ENCODE results near the gene SLC43A3. TPM values are rescaled to one million over a fixed set of nuclear protein-coding genes. Genes with fewer than 3 reads are reported as not detected.
"Not testable (repeated sequence)": the region's sequence is repeated elsewhere in the genome, so short reads cannot be mapped to it uniquely, and the experiment has no call there.

SLC43A3 gene
- polyA plus RNA-seq, 5 donors: 36.9 to 47.7 (median 39.3) TPM

DNA sequence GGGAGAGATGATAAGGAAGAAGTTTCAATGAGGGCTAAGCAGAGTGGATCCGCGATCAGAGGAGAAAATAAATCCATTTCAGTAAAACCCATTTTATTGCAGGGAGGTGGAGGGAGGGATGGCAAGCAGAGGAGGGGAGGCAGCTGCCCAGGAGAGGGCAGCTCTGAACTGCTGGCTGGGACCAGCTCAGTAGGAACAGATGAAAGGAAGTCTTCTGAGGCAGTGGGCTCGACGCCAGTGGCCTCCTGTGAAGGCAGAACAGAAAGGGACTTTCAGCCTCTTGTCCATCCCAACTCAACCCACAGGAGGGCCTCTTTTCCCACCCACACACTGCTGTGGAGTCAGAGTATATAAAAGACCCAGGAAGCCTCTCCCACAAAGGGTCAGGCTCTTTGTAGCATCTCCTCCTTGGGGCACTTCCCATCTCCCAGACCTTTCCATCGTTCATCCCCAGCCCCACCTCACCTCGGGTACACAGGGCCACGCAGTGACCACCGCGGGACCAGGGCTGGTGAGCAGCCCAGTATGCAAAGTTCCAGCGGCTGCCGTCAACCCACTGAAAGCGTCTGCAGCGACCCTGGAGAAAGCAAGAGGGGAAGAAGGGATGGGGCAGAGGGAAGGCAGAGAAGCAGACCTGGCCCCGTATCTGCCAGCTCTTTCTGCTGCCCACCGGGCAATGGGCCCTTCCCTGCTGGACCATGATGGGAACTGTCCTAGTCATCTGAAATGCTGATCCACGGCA, 39.5 kb downstream of the SLC43A3 start:
- no peak for DNase-seq

DNA sequence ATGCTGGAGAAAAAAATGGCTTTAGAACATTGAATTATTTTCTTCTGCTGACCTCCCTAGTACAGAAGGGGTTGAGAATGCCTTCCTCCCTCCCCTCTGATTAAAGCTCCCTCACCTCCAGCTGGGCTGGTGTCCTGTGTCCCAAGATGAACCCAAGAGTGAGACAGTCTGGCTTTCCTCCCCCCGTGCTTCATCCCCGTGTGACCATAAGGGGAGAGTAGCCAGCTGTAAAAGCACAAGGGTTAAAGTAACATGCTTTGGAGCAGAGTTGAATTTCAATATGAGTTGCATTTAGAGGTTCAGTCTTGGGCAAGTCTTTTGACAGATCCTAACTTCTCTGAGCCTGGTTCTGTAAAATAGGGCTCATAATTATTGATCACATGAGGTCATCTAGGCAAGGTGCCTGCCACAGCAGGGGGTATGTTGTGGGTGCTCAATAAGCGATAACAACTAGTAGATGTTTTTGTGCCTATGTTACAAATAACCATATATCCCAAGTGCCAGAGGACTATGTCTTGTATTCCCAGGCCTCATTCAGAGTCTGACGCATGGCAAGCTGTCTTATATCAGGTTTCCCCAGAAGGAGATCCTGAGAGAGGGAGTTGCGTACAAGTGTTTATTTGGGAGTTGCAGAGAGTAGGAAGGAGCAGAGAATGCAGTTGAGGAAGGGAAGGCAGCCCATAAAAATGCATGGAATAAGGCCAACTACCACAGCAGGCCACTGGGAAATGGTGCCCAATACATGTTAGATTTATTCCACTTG, 40.6 kb downstream of the SLC43A3 start:
- DNase-seq: no peak

GRCh38 chr11:57380975-57381374, 45.9 kb downstream of the SLC43A3 start, which contains the start of gene PRG3:
PRG3 (minus strand) TSS chr11:57381150; CDS start chr11:57380708, 442 bp downstream.
- no peak for DNase-seq

DNA sequence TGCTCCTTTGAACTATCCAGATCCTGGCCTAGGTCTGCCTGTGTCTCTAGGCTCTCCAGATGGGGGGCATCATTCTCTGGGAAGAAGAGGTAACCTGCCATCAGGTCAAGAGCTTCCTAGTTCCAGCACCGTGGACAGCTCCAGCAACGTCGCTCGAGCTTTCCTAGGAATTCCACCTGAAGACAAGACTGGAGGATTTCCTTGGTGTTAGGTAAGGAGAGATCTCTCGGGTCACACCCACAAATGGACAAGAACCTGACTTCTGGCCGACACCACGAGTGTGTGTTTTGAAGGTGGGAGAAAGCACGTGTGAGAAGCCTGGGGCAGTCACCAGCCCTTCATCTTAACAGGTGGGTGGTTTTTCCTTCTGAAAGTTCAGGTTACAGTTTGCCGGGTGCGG, 47.2 kb downstream of the SLC43A3 start:
- no peak for DNase-seq

DNA sequence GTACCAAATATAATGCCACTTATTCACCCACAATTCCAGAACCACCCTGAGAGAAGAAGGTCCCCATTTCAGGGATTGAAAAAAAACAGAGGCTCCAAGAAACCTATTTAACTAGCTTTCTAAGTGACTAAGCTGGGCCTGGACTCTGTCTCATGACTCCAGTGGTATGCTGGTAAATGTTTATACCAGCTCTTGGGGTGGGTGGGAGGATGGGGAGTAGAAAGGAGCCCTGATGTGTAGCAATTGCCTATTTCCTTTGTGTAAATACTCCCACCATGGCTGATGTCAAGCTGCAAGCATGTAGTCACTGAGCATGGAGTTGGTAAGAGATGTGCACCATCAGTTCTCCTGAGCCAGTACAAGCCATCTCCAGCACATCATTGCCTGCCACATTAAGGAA, 48.7 kb downstream of the SLC43A3 start:
- DNase-seq: no peak

GRCh38 chr11:57377107-57377506, 49.8 kb downstream of the SLC43A3 start:
- no peak for DNase-seq

DNA sequence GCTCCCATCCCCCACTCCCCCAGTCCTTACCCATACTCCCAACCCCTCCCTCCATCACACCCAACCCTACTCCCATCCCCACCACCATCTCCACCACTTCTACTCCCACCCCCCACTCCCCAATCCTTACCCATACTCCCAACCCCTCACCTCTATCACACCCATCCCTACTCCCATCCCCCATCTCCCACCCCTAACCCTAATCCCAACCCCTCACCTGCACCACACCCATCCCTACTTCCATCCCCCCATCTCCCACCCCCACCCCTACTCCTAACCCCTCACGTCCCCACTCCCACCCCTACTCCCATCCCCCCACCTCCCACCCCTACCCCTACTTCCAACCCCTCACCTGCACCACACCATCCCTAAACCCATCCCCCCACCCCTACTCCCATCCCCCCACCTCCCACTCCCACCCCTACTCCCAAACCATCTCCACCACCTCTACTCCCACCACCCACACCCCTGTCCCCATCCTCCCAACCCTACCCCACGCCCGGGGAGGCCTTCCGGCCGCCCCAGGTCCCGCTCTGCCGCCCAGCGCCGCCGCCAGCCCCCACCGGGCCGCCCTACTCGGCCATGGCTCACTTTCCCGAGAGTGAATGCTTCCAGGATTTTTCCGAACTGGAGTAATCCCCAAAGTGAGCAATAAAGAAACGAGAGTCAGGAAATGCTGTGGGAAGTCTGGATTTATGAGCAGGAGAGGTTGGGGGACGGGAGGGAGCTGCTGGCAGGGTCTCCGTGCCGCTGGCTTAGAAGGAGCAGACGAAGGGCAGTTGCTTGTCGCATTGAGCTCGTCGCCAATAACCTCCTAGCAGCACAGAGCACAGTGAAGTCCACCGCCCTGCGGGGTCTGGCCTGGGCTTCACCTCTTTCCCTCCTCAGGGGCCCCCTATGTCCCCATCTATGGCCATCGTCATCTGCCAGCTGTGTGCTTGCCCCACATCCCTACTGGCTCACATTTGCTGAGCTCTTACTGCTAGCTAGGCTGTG, 50.5 kb downstream of the SLC43A3 start:
- DNase-seq: no peak

DNA sequence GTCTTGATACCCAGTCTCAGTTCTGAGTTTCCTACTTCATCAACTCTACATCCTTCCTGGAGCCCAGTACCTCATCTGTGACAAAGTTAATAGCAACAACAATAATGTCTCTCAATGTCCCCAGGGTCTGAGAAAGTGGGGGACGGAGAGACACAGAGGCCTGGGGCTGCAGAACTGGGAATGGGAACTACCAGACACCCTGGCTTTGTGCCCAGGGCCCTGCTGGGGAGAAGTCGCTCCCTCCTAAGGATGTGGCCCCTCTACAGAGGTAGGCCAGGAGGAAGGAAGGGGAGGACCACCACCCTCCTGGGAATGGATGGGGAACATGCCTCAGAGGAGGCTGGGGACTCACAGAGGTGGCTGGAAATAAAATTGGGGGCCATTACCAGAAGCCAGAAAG, 51.4 kb downstream of the SLC43A3 start:
- no peak for DNase-seq

DNA sequence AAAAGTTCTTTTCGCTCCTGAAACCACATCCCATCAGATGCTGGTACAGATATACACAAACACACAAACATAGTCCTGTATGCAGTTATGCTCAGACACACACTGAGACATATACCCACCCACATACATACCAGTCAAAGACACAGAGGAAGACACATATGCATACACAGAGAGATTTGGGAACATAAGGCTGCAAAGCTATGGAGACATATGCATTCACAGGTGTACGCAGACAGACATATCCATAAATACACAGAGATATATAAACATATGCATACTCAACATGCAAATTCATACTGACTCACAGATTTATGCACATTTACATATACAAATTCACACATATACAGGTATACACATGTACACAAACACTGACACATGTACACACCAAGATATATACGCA, 52.0 kb downstream of the SLC43A3 start:
- DNase-seq: no peak

DNA sequence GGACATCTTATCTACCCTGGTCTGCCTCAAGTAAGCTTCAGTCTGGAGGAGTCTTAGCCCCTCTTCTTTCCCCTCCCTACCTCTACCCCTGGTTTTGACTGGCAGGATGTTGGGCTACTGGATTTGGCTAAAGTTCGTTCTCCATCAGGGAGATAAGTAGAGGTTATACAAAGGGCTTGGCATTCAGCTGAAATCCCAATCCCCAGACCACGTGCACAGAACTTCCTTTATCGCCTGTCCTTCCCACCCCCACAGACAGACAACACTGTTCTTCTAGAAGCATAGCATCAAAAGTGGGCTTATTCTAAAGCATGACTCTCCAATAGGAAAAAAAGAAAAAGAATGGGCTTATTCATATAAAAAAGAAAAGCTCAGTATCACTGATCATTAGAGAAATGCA, 53.8 kb downstream of the SLC43A3 start:
- DNase-seq: no peak

DNA sequence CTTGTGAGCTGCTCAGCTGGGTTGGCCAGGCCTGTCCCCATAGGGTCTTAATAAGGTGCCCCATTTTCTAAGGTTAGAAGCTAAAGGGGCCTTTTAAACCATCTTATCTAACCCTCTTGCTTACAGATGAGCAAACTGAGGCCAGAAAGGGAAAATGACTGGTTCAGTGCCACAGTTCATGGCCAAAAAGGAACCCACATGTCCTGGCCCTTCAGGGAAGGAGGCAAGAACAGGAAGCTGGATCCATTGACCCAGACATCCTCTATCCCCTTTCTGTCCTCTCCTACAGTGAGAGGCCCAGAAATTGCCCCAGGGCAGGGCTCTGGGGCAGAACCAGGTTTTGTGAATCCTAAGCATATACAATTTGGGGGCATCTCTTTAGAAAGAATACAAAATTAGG, 56.0 kb downstream of the SLC43A3 start:
- no peak for DNase-seq

DNA sequence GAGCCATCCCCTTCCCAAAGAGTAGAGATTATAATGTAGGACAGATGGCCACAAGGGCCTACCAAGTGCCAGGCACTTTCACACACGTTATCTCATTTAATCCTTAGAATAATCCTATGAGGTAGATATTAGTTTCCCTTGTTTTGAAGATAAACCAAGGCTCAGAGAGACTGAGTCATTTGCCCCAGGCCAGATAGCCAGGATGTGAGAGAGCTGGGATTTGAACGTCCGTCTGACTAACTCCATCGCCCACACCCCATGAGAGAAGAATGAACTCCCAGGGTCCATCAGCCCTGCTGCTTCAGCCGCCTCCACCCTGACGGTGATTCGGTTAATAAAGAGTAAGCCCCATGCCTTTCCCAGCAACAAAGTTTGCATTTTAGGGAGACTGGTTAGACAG, 56.7 kb downstream of the SLC43A3 start:
- no peak for DNase-seq

DNA sequence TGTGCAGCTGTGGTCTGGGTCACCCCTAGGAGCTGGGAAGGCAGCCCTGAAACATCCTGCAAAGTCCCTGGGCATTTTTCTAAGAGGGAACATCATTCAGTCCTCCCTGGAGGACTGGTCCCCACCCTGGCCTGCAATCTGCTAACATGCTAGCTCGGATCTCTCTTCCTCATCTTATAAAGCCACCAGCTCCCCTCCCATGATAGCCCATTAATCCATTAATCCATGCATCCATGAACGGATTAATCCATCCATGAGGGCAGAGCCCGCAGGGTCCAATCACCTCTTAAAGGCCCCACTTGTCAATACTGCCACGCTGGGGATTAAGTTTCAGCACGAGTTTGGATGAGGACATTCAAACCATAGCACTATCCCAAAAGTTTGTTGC, 58.1 kb downstream of the SLC43A3 start:
- DNase-seq: no peak

GRCh38 chr11:57368106-57368844, 58.6 kb downstream of the SLC43A3 start:
- peak; percentile 31 to 41 for DNase-seq

DNA sequence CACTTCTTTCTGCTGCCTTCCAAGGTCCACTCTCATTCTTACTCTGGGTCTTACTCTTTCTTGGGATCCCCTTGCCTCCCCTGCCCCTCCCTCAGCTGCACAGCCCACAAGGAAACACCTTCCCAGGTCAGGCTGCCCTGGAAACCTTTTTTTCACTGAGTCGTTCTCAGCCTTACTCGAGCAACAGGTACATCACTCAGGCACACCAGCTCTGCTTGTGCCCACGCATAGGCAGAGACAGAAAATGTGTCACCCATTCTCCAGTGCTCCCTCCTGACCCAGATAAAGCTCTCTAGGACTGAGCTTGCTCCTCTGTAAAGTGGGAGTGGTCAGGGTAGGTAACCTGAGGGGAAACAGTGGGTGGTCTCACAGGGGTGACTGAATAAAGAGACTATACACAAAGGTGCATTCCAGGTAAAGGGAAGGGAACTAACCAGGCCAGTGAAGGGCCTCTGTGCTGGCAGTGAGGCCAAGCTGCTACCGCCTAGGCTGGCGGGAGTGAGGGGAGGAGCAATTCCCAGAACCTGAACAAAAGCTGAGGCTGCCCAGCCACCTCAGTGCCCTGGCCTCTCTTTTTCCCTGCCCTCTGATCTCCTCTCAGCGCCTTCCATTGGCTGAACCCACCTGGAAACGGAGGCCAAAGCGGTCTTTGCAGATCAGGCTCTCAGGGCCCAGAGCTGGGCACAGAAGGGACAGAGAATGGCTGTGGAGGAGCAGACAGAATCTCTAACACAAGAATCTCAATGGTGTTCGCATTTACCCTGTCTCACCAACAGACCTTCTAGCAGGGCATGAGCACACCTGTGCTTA, 61.9 kb downstream of the SLC43A3 start:
- no peak for DNase-seq

DNA sequence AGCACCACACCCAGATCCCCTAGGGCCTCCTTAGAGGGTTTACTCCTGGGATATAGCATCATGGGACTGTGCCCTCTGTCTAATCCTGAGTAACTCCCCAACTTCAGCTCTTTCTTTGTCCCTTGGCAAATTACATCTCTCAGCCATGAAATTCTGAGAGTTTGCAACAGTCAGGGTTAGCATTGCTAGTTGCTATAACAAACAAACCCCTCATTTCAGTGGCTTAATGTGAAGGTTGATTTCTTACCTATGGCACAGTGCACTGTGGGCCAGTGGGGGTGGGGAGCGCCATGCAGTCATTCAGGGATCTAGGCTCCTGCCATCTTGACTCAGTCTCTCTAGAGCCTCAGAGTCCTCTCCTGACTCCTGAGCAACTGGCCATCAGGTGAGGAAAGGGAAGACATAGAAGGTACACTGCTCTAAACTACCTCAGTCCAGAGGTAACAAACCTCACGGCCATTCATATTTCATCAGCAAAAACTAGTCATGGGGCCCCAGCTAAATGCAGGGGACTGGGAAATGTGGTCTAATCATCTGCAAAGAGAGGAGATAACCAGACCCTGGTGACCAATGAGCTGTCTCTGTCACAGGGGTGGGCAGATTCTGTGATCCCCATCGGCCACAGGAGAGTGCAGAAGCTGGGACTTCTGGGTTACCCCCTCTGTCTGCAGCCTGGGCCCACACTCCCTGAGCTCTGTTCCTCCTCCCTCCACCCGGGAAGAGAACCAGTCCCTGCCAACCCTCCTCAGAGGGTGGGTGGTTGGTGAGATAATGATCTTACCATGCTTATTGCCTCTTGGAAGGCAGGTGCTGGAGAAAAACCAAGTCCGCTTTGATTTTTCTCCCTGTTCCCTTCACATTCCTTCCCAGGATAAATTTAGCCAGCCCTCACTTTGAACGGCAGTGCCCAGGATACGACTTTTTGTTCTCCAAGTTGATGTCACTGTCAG, 63.5 kb downstream of the SLC43A3 start:
- DNase-seq: no peak

DNA sequence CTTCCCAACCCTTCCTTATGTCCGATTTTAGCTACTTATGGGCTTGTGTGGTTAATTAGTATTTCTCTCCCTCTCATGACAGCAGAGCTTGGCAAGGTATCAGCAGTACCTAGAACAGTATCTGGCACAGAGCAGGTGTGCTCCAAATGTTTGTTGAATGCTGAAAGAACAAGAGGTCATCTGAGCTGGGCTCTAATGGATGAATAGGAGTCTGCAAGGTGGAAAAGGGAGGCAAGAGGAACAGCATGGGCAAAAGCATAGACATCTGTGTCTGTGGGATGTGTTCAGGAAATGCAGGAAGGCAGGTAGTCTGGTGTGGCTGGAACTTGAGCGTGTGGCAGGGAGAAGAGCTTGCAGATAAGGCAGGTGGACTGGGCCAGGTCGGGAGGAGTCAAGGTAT, 65.0 kb downstream of the SLC43A3 start:
- DNase-seq: no peak

DNA sequence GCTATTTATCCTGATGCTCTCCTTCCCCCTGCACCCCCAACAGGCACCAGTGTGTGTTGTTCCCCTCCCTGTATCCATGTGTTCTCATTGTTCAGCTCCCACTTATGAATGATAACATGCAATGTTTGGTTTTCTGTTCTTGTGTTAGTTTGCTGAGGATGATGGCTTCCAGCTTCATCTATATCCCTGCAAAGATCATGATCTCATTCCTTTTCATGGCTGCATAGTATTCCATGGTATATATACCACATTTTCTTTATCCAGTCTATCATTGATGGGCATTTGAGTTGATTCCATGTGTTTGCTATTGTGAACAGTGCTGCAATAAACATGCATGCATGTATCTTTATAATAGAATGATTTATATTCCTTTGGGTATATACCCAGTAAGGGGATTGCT, 65.5 kb downstream of the SLC43A3 start:
- DNase-seq: not testable (repeated sequence)

DNA sequence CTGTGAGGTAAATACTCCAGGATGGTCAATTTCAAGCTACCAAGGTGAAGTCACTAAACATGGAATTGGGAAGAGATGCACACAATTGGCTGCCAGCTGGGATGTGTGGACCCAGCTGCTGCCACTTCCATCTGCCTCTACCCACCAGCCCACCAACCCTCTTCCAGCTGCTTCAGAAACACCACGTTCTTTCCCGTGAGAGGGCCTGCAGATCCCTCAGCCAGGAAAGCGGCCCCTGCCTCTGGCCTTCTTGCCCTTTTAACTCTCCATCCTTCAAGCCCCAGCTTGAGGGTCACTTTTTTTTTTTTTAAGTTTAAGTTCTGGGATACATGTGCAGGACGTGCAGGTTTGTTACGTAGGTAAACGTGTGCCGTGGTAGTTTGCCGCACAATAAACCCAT, 65.9 kb downstream of the SLC43A3 start:
- no peak for DNase-seq

Measured in right lung (tissue), 5 donors.